HG03066 (cell line): ENCODE results near the gene ABCA1.
"Not testable (repeated sequence)": the region's sequence is repeated elsewhere in the genome, so short reads cannot be mapped to it uniquely, and the experiment has no call there.

Experiments
- ATAC-seq: cut with Tn5 transposase; IDR thresholded peaks from one replicate; pipeline ENCODE4 v1.9.1; 2021; ENCODE audit warnings: low read depth; ENCODE audit not compliant: unreplicated experiment

ABCA1 gene

DNA sequence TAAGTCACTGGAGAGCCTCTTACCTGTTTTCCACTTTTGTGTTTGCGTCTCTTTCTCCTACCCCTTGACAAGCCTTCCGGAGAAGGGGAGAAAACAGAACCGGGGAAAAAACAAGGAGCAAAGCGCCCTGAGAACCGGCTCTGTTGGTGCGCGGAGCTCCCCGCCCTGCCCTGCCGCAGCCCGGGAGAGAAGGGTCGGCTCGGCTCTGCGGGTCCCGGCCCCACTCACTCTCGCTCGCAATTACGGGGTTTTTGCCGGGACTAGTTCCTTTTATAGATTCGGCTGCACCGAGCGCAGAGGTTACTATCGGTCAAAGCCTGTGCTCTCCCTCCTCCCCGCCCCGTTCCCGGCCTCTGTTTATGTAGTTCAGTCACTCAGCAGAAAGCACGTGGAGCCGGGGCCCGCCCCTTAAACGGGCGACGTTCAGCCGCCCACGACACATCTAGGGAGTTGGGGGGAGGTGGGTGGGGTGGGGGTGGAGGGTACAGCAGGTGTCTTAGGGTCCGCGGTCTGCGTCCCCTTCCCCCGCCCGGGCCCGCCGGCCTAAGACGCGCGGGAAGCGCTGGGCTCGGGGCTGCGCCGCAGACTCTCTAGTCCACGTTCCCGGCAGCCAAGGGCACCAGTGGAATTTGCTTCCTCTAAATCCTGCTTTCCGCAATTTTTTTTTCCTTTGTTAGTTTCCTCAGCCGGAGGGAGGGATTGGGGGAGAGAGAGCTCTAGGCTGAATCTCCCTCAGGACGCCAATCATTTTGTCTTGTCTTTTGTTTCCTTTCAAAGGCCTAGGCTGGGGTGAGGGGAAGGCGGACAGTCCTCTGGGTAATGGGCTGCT is at the start of gene ABCA1:
Gene ABCA1 (minus strand): TSS at position 244 of the 829 bp plus-strand sequence. CDS start 24,476 bp downstream, outside the sequence.
- peak; percentile 34 for ATAC-seq

DNA sequence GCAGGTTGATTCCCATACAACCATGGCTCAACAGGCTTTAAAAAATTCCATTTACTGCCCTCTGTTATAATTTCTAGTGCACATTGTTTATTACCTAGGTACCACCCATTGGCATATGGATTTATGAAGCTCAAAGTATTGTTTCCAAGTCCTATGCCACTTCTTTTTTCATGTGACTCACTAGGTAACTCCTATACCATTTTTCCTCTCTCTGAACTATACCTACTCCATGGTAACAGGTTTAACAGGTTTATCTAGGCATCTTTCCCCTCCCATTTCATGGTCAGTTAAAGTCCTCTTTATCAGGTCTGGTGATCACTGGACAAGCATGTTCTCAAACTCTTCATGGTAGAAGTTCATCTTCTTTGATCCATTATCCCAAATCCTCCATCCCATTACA is 49.6 kb upstream of the ABCA1 start:
- ATAC-seq: no peak

GRCh38 chr9:104977168-104977567 is 49.2 kb upstream of the ABCA1 start:
- no peak for ATAC-seq

GRCh38 chr9:104975966-104976595 is 48.1 kb upstream of the ABCA1 start:
- ATAC-seq: not testable (repeated sequence)

DNA sequence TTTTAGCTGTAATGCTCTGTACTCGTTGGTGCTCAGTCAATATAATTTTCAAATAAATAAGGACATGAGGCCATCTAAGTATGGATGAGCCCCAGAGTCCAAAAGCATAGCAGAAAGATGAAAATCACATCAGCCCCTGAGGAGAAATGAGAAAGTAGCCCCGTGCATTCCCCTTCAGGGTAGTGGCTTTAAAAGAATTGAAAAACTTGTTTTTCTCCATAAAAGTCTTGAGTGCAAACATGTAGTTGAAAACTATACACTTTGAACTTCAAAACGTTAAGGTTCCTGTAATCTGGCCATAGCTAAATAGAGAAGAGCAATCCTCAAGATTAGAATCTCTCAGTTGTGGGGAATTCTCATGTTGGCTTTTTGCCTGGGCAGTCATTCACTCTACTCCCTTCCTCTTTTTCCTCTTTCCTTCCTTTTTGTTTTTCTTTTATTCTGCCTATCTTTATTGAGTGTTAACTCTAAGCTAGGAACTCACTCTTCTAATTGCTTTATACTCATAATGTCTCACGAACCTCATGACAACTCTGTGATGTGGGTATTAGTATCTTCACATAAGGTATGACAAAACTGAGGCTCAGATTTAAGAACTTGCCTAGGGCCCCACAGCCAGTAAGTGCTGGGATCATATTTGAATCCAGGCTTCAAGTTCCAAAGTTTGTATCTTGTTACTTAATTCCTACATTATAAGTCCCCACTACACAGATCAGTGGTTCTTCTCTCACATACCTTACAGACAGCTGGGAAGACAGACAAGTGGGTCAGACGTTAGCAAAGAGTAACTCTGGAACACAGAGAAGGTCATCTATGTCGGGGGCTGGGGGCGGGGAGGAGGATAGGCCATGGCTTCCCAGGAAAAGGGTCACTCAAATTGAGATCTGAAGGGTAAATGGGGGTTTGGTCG is 46.4 kb upstream of the ABCA1 start:
- ATAC-seq: no peak

- ATAC-seq: no peak
Measured at GRCh38 chr9:104972242-104972866, 44.4 kb upstream of the ABCA1 start.

DNA sequence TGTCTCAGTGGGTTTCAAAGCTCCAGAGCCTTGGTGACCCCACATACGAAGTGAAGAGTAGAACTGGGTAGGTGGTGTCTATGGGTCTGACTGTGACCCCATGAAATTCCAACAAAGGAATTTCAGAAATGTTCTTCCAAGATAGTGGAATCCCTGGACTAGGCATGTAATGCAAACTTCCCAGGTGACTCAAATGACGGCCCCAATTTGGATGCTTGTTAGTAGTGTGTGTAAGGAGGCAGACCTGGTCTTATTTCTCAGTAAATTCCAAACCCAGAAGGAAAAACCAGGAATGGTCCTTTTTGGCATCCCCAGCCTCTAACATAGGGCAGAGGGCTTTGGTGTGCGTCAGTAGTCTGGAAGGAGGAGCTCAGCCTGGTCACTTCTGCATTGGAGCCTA is 43.6 kb upstream of the ABCA1 start:
- ATAC-seq: no peak

- no peak for ATAC-seq
Measured at GRCh38 chr9:104970271-104970987, 42.5 kb upstream of the ABCA1 start.

- ATAC-seq: no peak
Measured at GRCh38 chr9:104969116-104969515, 41.2 kb upstream of the ABCA1 start.

GRCh38 chr9:104968025-104968982 is 40.3 kb upstream of the ABCA1 start:
- peak; percentile 99 for ATAC-seq

DNA sequence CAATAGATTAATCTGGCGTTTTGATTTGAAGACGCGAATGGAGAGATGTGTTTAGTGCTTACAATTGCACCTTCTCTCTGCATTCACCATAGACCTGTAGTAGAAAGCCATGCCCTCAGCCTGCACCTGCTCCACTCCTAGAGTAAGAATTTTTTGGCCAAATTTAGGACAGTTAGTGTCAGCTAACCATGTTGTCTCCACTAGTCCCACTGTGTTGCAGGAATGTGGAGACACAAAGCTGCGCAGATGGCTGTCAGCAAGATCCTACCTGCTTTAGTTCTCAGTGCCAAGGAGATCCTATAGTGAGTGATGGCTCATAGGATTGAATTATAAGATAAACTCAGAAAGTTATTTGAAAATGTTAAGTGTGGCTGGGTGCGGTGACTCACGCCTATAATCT is 35.1 kb upstream of the ABCA1 start:
- no peak for ATAC-seq

GRCh38 chr9:104961701-104962359 is 33.9 kb upstream of the ABCA1 start:
- ATAC-seq: no peak

GRCh38 chr9:104961238-104961637 is 33.3 kb upstream of the ABCA1 start:
- no peak for ATAC-seq

DNA sequence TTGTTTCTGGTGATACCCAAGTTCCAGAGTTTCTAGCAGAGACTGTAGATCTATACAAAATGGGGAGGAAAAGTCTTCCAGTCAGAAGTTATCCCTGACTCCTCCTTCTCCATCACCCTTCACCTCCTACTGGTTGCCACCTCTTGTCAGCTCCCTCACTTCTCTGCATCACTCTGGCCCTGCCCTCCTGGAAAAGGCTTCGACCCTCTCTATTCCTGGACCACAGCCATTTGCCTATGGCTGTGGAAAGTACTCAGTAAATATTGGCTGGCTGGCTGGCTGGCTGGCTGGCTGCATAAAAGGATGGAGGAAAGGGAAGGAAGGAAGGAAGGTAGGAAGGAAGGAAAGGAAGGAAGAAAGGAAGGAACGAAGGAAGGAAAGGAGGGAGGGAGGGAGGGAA is 32.7 kb upstream of the ABCA1 start:
- no peak for ATAC-seq

DNA sequence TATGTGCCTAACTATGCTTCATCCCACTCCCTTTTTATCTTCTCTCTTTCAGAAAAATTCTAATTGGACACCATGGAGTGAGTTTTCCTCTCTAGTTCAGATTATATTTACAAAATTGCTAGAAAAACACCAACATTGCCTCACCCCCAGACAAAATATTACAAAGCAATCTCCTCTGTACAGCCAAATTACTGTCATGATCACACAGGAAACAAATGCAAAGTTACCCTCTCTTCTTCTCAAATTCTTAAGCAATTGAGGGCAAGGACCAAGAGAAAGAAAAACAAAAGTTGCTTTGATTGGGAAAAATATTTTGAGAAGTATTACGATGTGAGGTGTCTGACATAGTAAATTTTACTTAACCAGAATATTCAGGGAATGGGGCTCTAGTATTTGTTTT is 30.8 kb upstream of the ABCA1 start:
- ATAC-seq: no peak

DNA sequence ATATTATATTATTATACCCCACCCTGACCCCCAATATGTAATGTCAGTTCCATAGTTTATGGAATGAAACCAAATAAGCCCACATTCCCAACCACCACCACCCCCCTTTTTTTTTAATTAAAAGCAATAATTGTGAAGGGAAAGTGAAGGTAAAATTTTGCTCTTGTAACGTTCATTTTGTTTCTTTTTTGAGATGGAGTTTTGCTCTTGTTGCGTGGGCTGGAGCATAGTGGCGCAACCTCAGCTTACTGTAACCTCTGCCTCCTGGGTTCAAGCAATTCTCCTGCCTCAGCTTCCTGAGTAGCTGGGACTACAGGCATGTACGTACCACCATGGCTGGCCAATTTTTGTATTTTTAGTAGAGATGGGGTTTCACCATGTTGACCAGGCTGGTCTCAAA is 30.1 kb upstream of the ABCA1 start:
- not testable (repeated sequence) for ATAC-seq

- ATAC-seq: no peak
Measured at GRCh38 chr9:104951487-104951886, 23.5 kb upstream of the ABCA1 start.

DNA sequence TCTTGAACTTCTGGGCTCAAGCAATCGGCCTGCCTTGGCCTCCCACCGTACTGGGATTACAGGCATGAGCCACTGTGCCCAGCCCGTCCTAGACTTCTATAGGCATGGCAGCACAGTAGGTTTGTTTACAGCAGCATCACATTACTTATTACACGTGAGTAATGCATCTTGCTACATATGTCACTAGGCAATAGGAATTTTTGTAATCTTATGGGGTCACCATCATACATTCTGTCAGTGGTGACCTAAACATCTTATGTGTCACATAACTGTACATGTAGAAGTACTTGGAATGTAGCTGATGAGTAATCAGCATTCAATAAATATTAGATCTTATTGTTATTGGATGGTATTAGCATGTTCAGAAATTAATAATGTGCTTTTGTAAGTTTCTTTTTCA is 22.9 kb upstream of the ABCA1 start:
- no peak for ATAC-seq
